Body of pancreas (tissue), 4 donors: ENCODE data around the gene GALNT2.

Experiments used
- CTCF ChIP-seq, 7 experiments: fragments of 450-650 bp in 4 of 7; fragments of 200-600 bp in 3 of 7; sonication (generic) in 3 of 7; IDR thresholded peaks; one replicate each; pipeline ENCODE4 v1.5.1; 2016 to 2019; ENCODE audit warnings: antibody characterized with exemption in 7 of 7
- POLR2A ChIP-seq, 3 donors: fragments of 450-650 bp; IDR thresholded peaks; one replicate each; pipeline ENCODE4 v1.6.1; 2016; ENCODE audit warnings: antibody characterized with exemption in 3 of 3, mild to moderate bottlenecking in 2 of 3

GRCh38 chr1:230109895-230110667, 43.0 kb downstream of the GALNT2 start:
- TF ChIP-seq CTCF (IDR thresholded peaks at IDR 0.05) (peak in 1 of 7 experiments; percentile 4), POLR2A (IDR thresholded peaks at IDR 0.05) (no peak)
